Keratinocyte (primary cell): ENCODE results near the gene YWHAB. TPM values are rescaled to one million over a fixed set of nuclear protein-coding genes. Genes with fewer than 3 reads are reported as not detected.
A peak's percentile ranks its signal among the peaks of the same experiment; 100 is the strongest.

Experiments used
- DNase-seq: peaks from one replicate; pipeline ENCODE4 v3.0.0-alpha.2; 2011; ENCODE audit warnings: low read depth, missing footprints, low spot score
- FAIRE-seq: peaks from 2 replicates; lab custom pipeline; 2011; peaks lifted over from hg19 to GRCh38; lab: Jason Lieb, UNC
- H2AFZ ChIP-seq: 2 replicates; pipeline ENCODE4 v1.6.0; 2012; ENCODE audit warnings: low read length, control low read depth, inconsistent platforms; ENCODE audit not compliant: control insufficient read depth
- H3K27ac ChIP-seq: 2 replicates; pipeline ENCODE4 v1.5.1; 2011; ENCODE audit warnings: low read length; ENCODE audit not compliant: control insufficient read depth, insufficient read depth
- H3K27me3 ChIP-seq: 3 replicates; pipeline ENCODE4 v1.6.0; 2011; ENCODE audit warnings: low read length; ENCODE audit not compliant: control insufficient read depth, insufficient read depth; ENCODE audit errors: extremely low read depth
- H3K36me3 ChIP-seq, 2 experiments: 2 replicates in 1 of 2; 3 replicates in 1 of 2; pipeline ENCODE4 v1.5.1; 2011; ENCODE audit warnings: low read length in 2 of 2, mild to moderate bottlenecking in 1 of 2; ENCODE audit not compliant: control insufficient read depth in 2 of 2, insufficient read depth in 2 of 2; ENCODE audit errors: extremely low read depth in 1 of 2
- H3K4me1 ChIP-seq: 3 replicates; pipeline ENCODE4 v1.5.1; 2011; ENCODE audit warnings: low read length; ENCODE audit not compliant: control insufficient read depth, insufficient read depth; ENCODE audit errors: extremely low read depth
- H3K4me2 ChIP-seq: 3 replicates; pipeline ENCODE4 v1.6.0; 2011; ENCODE audit warnings: low read depth, low read length; ENCODE audit not compliant: control insufficient read depth, insufficient read depth; ENCODE audit errors: extremely low read depth
- H3K4me3 ChIP-seq, 3 experiments: fragments of 200-600 bp in 1 of 3; sonication (generic) in 1 of 3; 2 replicates in 2 of 3; 3 replicates in 1 of 3; pipeline ENCODE4 v1.5.1; 2011 to 2016; ENCODE audit warnings: low read length in 3 of 3, mild to moderate bottlenecking in 3 of 3, control low read depth in 2 of 3, inconsistent platforms in 1 of 3, low read depth in 1 of 3, mixed read lengths in 1 of 3, mixed run types in 1 of 3, moderate library complexity in 1 of 3; ENCODE audit not compliant: control insufficient read depth in 2 of 3, insufficient read depth in 2 of 3; ENCODE audit errors: extremely low read depth in 1 of 3
- H3K79me2 ChIP-seq: 2 replicates; pipeline ENCODE4 v1.6.0; 2012; ENCODE audit warnings: low read length; ENCODE audit not compliant: control insufficient read depth, insufficient read depth
- H3K9ac ChIP-seq: 3 replicates; pipeline ENCODE4 v1.6.0; 2011; ENCODE audit warnings: low read length; ENCODE audit not compliant: control insufficient read depth, insufficient read depth; ENCODE audit errors: extremely low read depth
- H3K9me1 ChIP-seq: 3 replicates; pipeline ENCODE4 v1.6.0; 2011; ENCODE audit warnings: low read length; ENCODE audit not compliant: control insufficient read depth, insufficient read depth; ENCODE audit errors: extremely low read depth
- H3K9me3 ChIP-seq: 2 replicates; pipeline ENCODE4 v1.5.1; 2012; ENCODE audit warnings: low read depth, low read length; ENCODE audit not compliant: control insufficient read depth
- H4K20me1 ChIP-seq: 3 replicates; pipeline ENCODE4 v1.6.0; 2011; ENCODE audit warnings: low read length; ENCODE audit not compliant: control insufficient read depth, insufficient read depth; ENCODE audit errors: extremely low read depth
- EZH2 ChIP-seq: IDR thresholded peaks from one replicate; pipeline ENCODE4 v1.6.1; 2012; ENCODE audit warnings: inconsistent platforms, mild to moderate bottlenecking, low read length, moderate library complexity
- dilution Hi-C: fragments of 300-500 bp; cut with MboI; formaldehyde crosslinking; loops from one replicate; pipeline ENCODE4 v1.7.0; 2020; ENCODE audit warnings: low sequenced_read_pairs; ENCODE audit not compliant: extremely low pct_ligation_motif_present
- polyA plus RNA-seq, 5 experiments: library from polyadenylated mRNA; depleted of rRNA in 3 of 5; stranded (reverse) in 3 of 5; stranded (forward) in 1 of 5; unstranded in 1 of 5; fragments of >200 nt; gene quantifications; 1 replicate in 1 of 5; 2 replicates in 3 of 5; 3 replicates in 1 of 5; pipeline versions ENCODE4 v1.2.1 to v1.2.3, GENCODE V29; 2011 to 2012; ENCODE audit warnings: missing spikeins in 2 of 5, low read depth in 1 of 5, low replicate concordance in 1 of 5
- TF ChIP-seq, protein P1 (sequence below), 3 experiments: IDR thresholded peaks in 1 of 3; conservative IDR thresholded peaks in 1 of 3; optimal IDR thresholded peaks in 1 of 3; 2 replicates in 2 of 3; 3 replicates in 1 of 3; pipeline versions ENCODE3 to v1.5.1; 2011; ENCODE audit warnings: low read length in 3 of 3, mild to moderate bottlenecking in 3 of 3, moderate library complexity in 2 of 3, control low read depth in 1 of 3, inconsistent platforms in 1 of 3; ENCODE audit not compliant: insufficient read depth in 2 of 3; ENCODE audit errors: extremely low read depth in 1 of 3

YWHAB gene
- polyA plus RNA-seq, 1 donor (not counting 4 experiments of a cell fraction or from before 2014, with no cell fraction given), result 214 TPM

DNA sequence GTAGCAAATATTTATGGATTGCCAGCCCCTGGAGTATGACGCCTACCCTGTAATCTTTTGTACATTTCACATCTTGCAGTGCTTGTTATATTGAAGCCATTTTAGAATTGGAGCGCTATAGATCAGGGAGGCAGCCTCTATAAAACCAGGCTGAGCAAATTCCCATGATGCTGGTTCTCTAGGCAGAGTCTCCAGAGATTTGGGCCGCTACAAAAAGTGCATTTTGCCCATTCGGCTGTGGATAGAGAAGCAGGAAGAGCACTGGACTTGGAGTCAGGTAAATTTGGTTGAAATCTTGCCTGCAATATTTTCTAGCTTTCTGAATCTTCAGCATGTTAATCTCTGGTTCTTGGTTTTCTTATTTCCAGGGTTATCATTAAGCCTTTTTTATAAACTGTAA, 2.0 kb downstream of the YWHAB start:
- DNase-seq (no peak), FAIRE-seq (no peak)
- dilution Hi-C loops, result no loop called here
- H3K27me3 ChIP-seq, result no peaks in the 10 kb centered on the region
- peak overlapping the region; percentile 78 to 98 (median 93) for H3K4me3 ChIP-seq
- H3K4me1 ChIP-seq, result peaks cover 31% of the 10 kb centered on the region
- no peak overlapping the region for H2AFZ ChIP-seq
- H3K9me1 ChIP-seq, result peaks cover 4% of the 10 kb centered on the region
- TF ChIP-seq EZH2, result no peak
- TF ChIP-seq, protein P1, sequence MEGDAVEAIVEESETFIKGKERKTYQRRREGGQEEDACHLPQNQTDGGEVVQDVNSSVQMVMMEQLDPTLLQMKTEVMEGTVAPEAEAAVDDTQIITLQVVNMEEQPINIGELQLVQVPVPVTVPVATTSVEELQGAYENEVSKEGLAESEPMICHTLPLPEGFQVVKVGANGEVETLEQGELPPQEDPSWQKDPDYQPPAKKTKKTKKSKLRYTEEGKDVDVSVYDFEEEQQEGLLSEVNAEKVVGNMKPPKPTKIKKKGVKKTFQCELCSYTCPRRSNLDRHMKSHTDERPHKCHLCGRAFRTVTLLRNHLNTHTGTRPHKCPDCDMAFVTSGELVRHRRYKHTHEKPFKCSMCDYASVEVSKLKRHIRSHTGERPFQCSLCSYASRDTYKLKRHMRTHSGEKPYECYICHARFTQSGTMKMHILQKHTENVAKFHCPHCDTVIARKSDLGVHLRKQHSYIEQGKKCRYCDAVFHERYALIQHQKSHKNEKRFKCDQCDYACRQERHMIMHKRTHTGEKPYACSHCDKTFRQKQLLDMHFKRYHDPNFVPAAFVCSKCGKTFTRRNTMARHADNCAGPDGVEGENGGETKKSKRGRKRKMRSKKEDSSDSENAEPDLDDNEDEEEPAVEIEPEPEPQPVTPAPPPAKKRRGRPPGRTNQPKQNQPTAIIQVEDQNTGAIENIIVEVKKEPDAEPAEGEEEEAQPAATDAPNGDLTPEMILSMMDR (optimal IDR thresholded peaks at IDR 0.05 in 1 of 3, IDR thresholded peaks at IDR 0.05 in 1 of 3, conservative IDR thresholded peaks at IDR 0.05 in 1 of 3; ENCODE audit: extremely low read depth in 1 of 3, insufficient read depth in 2 of 3, low read length in 3 of 3), result no peak
- peaks cover 2 to 32% of the 10 kb centered on the region in 2 experiments for H3K36me3 ChIP-seq
- H3K79me2 ChIP-seq, result peaks cover 67% of the 10 kb centered on the region
- peak overlapping the region; percentile 86 for H3K27ac ChIP-seq
- H3K4me2 ChIP-seq, result peak overlapping the region; percentile 91
- H3K9me3 ChIP-seq, result no peaks in the 10 kb centered on the region
- H3K9ac ChIP-seq, result peak overlapping the region; percentile 96
- H4K20me1 ChIP-seq, result peaks cover 35% of the 10 kb centered on the region

DNA sequence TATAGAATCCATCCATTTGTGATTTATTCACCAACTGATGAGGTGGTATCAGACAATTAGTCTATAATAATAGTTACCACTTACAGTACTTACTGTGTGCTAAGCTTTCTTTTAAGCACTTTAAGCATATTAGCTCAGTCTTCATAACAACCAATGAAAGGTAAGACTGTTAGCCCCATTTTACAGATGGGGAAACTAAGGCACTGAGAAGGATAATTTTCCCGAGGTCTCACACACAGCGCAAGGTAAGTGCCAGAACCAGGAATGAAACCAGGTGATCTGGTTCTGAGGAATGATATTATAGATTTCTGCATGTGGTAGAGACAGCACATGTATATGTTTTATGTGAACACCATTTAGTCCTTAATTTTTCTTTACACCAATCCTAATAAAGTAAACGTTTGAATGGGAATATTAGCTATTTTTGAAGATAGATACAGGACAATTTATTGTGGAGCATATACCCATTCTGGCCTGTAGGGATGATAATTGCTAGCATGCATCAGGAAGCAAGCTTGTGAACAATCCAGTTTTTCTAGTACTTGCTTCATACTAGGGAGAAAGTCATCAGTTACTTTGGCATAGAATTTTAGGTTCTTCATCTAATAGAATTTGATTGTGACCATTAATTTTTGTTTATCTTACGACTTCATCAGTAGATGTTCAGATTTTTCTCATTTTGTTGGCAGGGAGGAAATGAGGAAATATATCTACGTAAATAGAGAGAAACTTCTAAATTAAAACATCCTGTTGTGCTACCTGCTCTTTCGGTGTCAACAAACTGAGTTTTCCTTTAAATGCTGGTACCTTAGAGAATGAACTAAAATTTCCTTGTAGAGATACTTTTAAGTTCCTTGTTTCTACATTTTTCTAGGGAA, 3.0 kb downstream of the YWHAB start:
- H3K9me3 ChIP-seq, result no peaks in the 10 kb centered on the region
- no peak overlapping the region for H3K9ac ChIP-seq
- H2AFZ ChIP-seq, result no peak overlapping the region
- H3K27ac ChIP-seq, result no peak overlapping the region
- peaks cover 77% of the 10 kb centered on the region for H3K79me2 ChIP-seq
- H3K4me2 ChIP-seq, result peak overlapping the region; percentile 91
- DNase-seq, result no peak
- peak overlapping the region in 2 of 3 experiments; percentile 15 to 93 for H3K4me3 ChIP-seq
- H4K20me1 ChIP-seq, result peaks cover 38% of the 10 kb centered on the region
- TF ChIP-seq, protein P1 (optimal IDR thresholded peaks at IDR 0.05 in 1 of 3, IDR thresholded peaks at IDR 0.05 in 1 of 3, conservative IDR thresholded peaks at IDR 0.05 in 1 of 3; ENCODE audit: extremely low read depth in 1 of 3, insufficient read depth in 2 of 3, low read length in 3 of 3), result peak in 2 of 3 experiments; percentile 21 to 45
- no peak for TF ChIP-seq EZH2
- no peaks in the 10 kb centered on the region for H3K27me3 ChIP-seq
- dilution Hi-C loops, result no loop called here
- peaks cover 31% of the 10 kb centered on the region for H3K4me1 ChIP-seq
- no peak for FAIRE-seq
- peaks cover 2 to 32% of the 10 kb centered on the region in 2 experiments for H3K36me3 ChIP-seq
- peaks cover 4% of the 10 kb centered on the region for H3K9me1 ChIP-seq
